SK-N-DZ (cell line): ENCODE results near the gene TRIM14.
A peak's percentile ranks its signal among the peaks of the same experiment; 100 is the strongest.
"Not testable (repeated sequence)": the region's sequence is repeated elsewhere in the genome, so short reads cannot be mapped to it uniquely, and the experiment has no call there.

Experiments used
- DNase-seq: peaks from one replicate; pipeline ENCODE4 v3.0.0-alpha.2; 2015; ENCODE audit warnings: low spot score

Gene TRIM14

GRCh38 chr9:98083566-98084183 is 35.3 kb downstream of the TRIM14 start:
- no peak for DNase-seq

- DNase-seq: no peak
These were observed 35.9 kb downstream of the TRIM14 start for GRCh38 chr9:98083061-98083501.

GRCh38 chr9:98081477-98082219 is 37.4 kb downstream of the TRIM14 start:
- no peak for DNase-seq

GRCh38 chr9:98080780-98081179 is 38.2 kb downstream of the TRIM14 start:
- DNase-seq: no peak

GRCh38 chr9:98080326-98080725 is 38.7 kb downstream of the TRIM14 start:
- no peak for DNase-seq

- no peak for DNase-seq
These were observed 40.1 kb downstream of the TRIM14 start for GRCh38 chr9:98078895-98079294.

GRCh38 chr9:98076514-98076890 is 42.5 kb downstream of the TRIM14 start:
- DNase-seq: not testable (repeated sequence)

GRCh38 chr9:98075332-98075805 is 43.7 kb downstream of the TRIM14 start:
- no peak for DNase-seq

GRCh38 chr9:98074115-98074990 is 44.7 kb downstream of the TRIM14 start:
- peak; percentile 28 for DNase-seq

GRCh38 chr9:98071737-98072136 is 47.3 kb downstream of the TRIM14 start:
- DNase-seq: no peak

GRCh38 chr9:98070704-98071103 is 48.3 kb downstream of the TRIM14 start:
- DNase-seq: no peak

- DNase-seq: no peak
These were observed 49.5 kb downstream of the TRIM14 start for GRCh38 chr9:98069551-98069950.

GRCh38 chr9:98067184-98067583 is 51.8 kb downstream of the TRIM14 start:
- DNase-seq: no peak

- DNase-seq: no peak
These were observed 52.8 kb downstream of the TRIM14 start for GRCh38 chr9:98066235-98066634.

GRCh38 chr9:98064623-98065392 is 54.2 kb downstream of the TRIM14 start:
- no peak for DNase-seq

- no peak for DNase-seq
These were observed 56.9 kb downstream of the TRIM14 start for GRCh38 chr9:98062161-98062560.

- peak; percentile 17 for DNase-seq
These were observed 61.8 kb downstream of the TRIM14 start for GRCh38 chr9:98057138-98057799.

GRCh38 chr9:98056269-98057137 is 62.5 kb downstream of the TRIM14 start, which contains the start of gene NANS:
Gene NANS (plus strand): TSS chr9:98056732. CDS start chr9:98056809, 77 bp downstream.
- DNase-seq: peak; percentile 95

- DNase-seq: no peak
These were observed 64.6 kb downstream of the TRIM14 start for GRCh38 chr9:98054376-98054951.
